ENCODE results near the gene NSUN3.
"Not testable (repeated sequence)": the region's sequence is repeated elsewhere in the genome, so short reads cannot be mapped to it uniquely, and the experiment has no call there.

NSUN3 gene

GRCh38 chr3:94106268-94106667, 43.4 kb downstream of the NSUN3 start:
- TF ChIP-seq ZFP30 (CRISPR knock-in tag; IDR thresholded peaks at IDR 0.05), result no peak
- TF ChIP-seq ZC3H10 (CRISPR knock-in tag; IDR thresholded peaks at IDR 0.05), result no peak
- no peak for TF ChIP-seq SNAI2 (CRISPR knock-in tag; IDR thresholded peaks at IDR 0.05)
- no peak for TF ChIP-seq ZNF8 (CRISPR knock-in tag; IDR thresholded peaks at IDR 0.05)
- peak; percentile 88 for TF ChIP-seq TCF4 (CRISPR knock-in tag; IDR thresholded peaks at IDR 0.05; ENCODE audit: borderline replicate concordance)
- TF ChIP-seq ARNTL (CRISPR knock-in tag; IDR thresholded peaks at IDR 0.05; ENCODE audit: borderline replicate concordance, low read depth), result no peak
- no peak for TF ChIP-seq PPARA (CRISPR knock-in tag; IDR thresholded peaks at IDR 0.05; ENCODE audit: borderline replicate concordance)
- no peak for TF ChIP-seq OSR1 (CRISPR knock-in tag; IDR thresholded peaks at IDR 0.05)
- no peak for TF ChIP-seq TOX (CRISPR knock-in tag; IDR thresholded peaks at IDR 0.05; ENCODE audit: borderline replicate concordance)
- no peak for TF ChIP-seq ZFP3 (CRISPR knock-in tag; IDR thresholded peaks at IDR 0.05)
- no peak for TF ChIP-seq ESRRG (CRISPR knock-in tag; IDR thresholded peaks at IDR 0.05)
- TF ChIP-seq TSHZ2 (CRISPR knock-in tag; IDR thresholded peaks at IDR 0.05), result peak; percentile 62; the same call in 1 of the 2 replicates
- peak; percentile 76 for TF ChIP-seq ISL1 (CRISPR knock-in tag; IDR thresholded peaks at IDR 0.05)
- no peak for TF ChIP-seq RARB (CRISPR knock-in tag; IDR thresholded peaks at IDR 0.05)
- TF ChIP-seq POU6F1 (CRISPR knock-in tag; IDR thresholded peaks at IDR 0.05; ENCODE audit: borderline replicate concordance, low read depth), result no peak
- no peak for TF ChIP-seq CREB5 (CRISPR knock-in tag; IDR thresholded peaks at IDR 0.05; ENCODE audit: low read depth)
- TF ChIP-seq PATZ1 (CRISPR knock-in tag; IDR thresholded peaks at IDR 0.05; ENCODE audit: borderline replicate concordance), result no peak
- peak; percentile 66; the same call in 1 of the 2 replicates for TF ChIP-seq CSRNP3 (CRISPR knock-in tag; IDR thresholded peaks at IDR 0.05)
- no peak for TF ChIP-seq CSDC2 (CRISPR knock-in tag; IDR thresholded peaks at IDR 0.05)
- no peak for TF ChIP-seq GLIS3 (CRISPR knock-in tag; IDR thresholded peaks at IDR 0.05)
- no peak for TF ChIP-seq BACH2 (CRISPR knock-in tag; IDR thresholded peaks at IDR 0.05; ENCODE audit: borderline replicate concordance)
- TF ChIP-seq ZNF70 (CRISPR knock-in tag; IDR thresholded peaks at IDR 0.05), result no peak
- TF ChIP-seq ZNF565 (CRISPR knock-in tag; conservative IDR thresholded peaks at IDR 0.05; ENCODE audit: low read depth), result no peak
- no peak for ATAC-seq

GRCh38 chr3:94110232-94110631, 47.4 kb downstream of the NSUN3 start:
- ATAC-seq, result not testable (repeated sequence)

GRCh38 chr3:94110854-94111253, 48.0 kb downstream of the NSUN3 start:
- ATAC-seq, result no peak
- no peak for TF ChIP-seq ZNF8 (CRISPR knock-in tag; IDR thresholded peaks at IDR 0.05)
- no peak for TF ChIP-seq ZFP3 (CRISPR knock-in tag; IDR thresholded peaks at IDR 0.05)
- no peak for TF ChIP-seq PATZ1 (CRISPR knock-in tag; IDR thresholded peaks at IDR 0.05; ENCODE audit: borderline replicate concordance)
- TF ChIP-seq TSHZ2 (CRISPR knock-in tag; IDR thresholded peaks at IDR 0.05), result no peak
- no peak for TF ChIP-seq CSRNP3 (CRISPR knock-in tag; IDR thresholded peaks at IDR 0.05)
